IMR-90 (cell line): ENCODE data around the gene PCDHA1. TPM values are rescaled to one million over a fixed set of nuclear protein-coding genes. Genes with fewer than 3 reads are reported as not detected.

Source experiments
- ATAC-seq: fragments of 200-7000 bp; cut with Tn5 transposase; 2 replicates; pipeline ENCODE4 v1.9.1; 2020; ENCODE audit warnings: low read depth, mild to moderate bottlenecking, moderate library complexity
- BruUV-seq: library from RNA; stranded (reverse); fragments of 400-500 nt; replicated peaks from 2 replicates; lab custom pipeline; 2021; lab: Mats Ljungman, UMichigan
- CTCF ChIA-PET: fragments of 300-600 bp; formaldehyde crosslinking; extraction: SDS; loops from one replicate; lab custom pipeline; 2021; ENCODE audit warnings: antibody characterized with exemption; lab: Yijun Ruan, JAX
- POLR2A ChIA-PET: fragments of 300-600 bp; sonication (Branson Sonifier 250); formaldehyde crosslinking; loops from one replicate; lab custom pipeline; 2022; ENCODE audit warnings: antibody characterized with exemption; ENCODE audit not compliant: unreplicated experiment; lab: Charles Lee
- DNase-seq: peaks from one replicate; pipeline ENCODE4 v3.0.0; 2013
- H2AFZ ChIP-seq: replicated peaks from 2 replicates; pipeline ENCODE3; 2013; ENCODE audit warnings: low read length, mild to moderate bottlenecking; ENCODE audit not compliant: poor library complexity
- H2AK5ac ChIP-seq: 2 replicates; pipeline ENCODE4 v1.6.1; 2013; ENCODE audit warnings: low read depth, low read length, inconsistent platforms
- H2AK9ac ChIP-seq: replicated peaks from 2 replicates; pipeline ENCODE3; 2013; ENCODE audit warnings: mild to moderate bottlenecking, low read depth, low read length, moderate library complexity; ENCODE audit not compliant: poor library complexity
- H2BK120ac ChIP-seq: 2 replicates; pipeline ENCODE4 v1.6.1; 2013; ENCODE audit warnings: low read depth, low read length, inconsistent platforms
- H2BK15ac ChIP-seq: 3 replicates; pipeline ENCODE4 v1.6.1; 2013; ENCODE audit warnings: low read depth, low read length, inconsistent platforms
- H2BK20ac ChIP-seq: 2 replicates; pipeline ENCODE4 v1.6.1; 2013; ENCODE audit warnings: low read depth, mild to moderate bottlenecking, inconsistent platforms, low read length, moderate library complexity
- H2BK5ac ChIP-seq: 2 replicates; pipeline ENCODE4 v1.6.1; 2013; ENCODE audit warnings: mild to moderate bottlenecking, low read depth, low read length, inconsistent platforms; ENCODE audit not compliant: poor library complexity, severe bottlenecking
- H3K14ac ChIP-seq: replicated peaks from 2 replicates; pipeline ENCODE4 v1.6.1; 2013; ENCODE audit warnings: low read depth, low read length, inconsistent platforms
- H3K18ac ChIP-seq: 2 replicates; pipeline ENCODE4 v1.6.1; 2013; ENCODE audit warnings: low read depth, low read length, control low read depth
- H3K23ac ChIP-seq: 2 replicates; pipeline ENCODE4 v1.6.1; 2013; ENCODE audit warnings: low read depth, low read length, inconsistent platforms
- H3K27ac ChIP-seq: 2 replicates; pipeline ENCODE4 v1.5.1; 2013; ENCODE audit warnings: mild to moderate bottlenecking, control low read depth, low read length; ENCODE audit not compliant: insufficient read depth
- H3K27me3 ChIP-seq: 2 replicates; pipeline ENCODE4 v1.6.1; 2013; ENCODE audit warnings: low read length; ENCODE audit not compliant: control insufficient read depth, insufficient read depth
- H3K36me3 ChIP-seq: 2 replicates; pipeline ENCODE4 v1.6.1; 2013; ENCODE audit warnings: low read length, mixed read lengths; ENCODE audit not compliant: control insufficient read depth, insufficient read depth
- H3K4ac ChIP-seq: 2 replicates; pipeline ENCODE4 v1.6.1; 2013; ENCODE audit warnings: low read depth, low read length, inconsistent platforms
- H3K4me1 ChIP-seq: 2 replicates; pipeline ENCODE4 v1.6.1; 2013; ENCODE audit warnings: low read length, mixed read lengths; ENCODE audit not compliant: control insufficient read depth, insufficient read depth
- H3K4me2 ChIP-seq: 2 replicates; pipeline ENCODE4 v1.6.1; 2013; ENCODE audit warnings: low read depth, mild to moderate bottlenecking, control low read depth, low read length, moderate library complexity
- H3K4me3 ChIP-seq: 2 replicates; pipeline ENCODE4 v1.5.1; 2013; ENCODE audit warnings: low read depth, mild to moderate bottlenecking, control low read depth, low read length, moderate library complexity; ENCODE audit not compliant: insufficient read depth
- H3K56ac ChIP-seq: 2 replicates; pipeline ENCODE4 v1.6.1; 2013; ENCODE audit warnings: low read length, inconsistent platforms; ENCODE audit not compliant: insufficient read depth; ENCODE audit errors: extremely low read depth
- H3K79me1 ChIP-seq, 2 experiments: 2 replicates each; pipeline ENCODE4 v1.6.1; 2013; ENCODE audit warnings: low read length in 2 of 2, inconsistent platforms in 1 of 2, low read depth in 1 of 2
- H3K9ac ChIP-seq: 2 replicates; pipeline ENCODE4 v1.6.1; 2013; ENCODE audit warnings: low read depth, low read length, control low read depth
- H3K9me1 ChIP-seq: 2 replicates; pipeline ENCODE4 v1.6.1; 2013; ENCODE audit warnings: low read length, inconsistent platforms; ENCODE audit not compliant: insufficient read depth
- H3K9me3 ChIP-seq: 2 replicates; pipeline ENCODE4 v1.6.1; 2013; ENCODE audit warnings: low read length; ENCODE audit not compliant: control insufficient read depth, insufficient read depth
- H4K20me1 ChIP-seq: 2 replicates; pipeline ENCODE4 v1.6.1; 2013; ENCODE audit warnings: low read length, inconsistent platforms; ENCODE audit not compliant: insufficient read depth
- H4K5ac ChIP-seq: 2 replicates; pipeline ENCODE4 v1.6.1; 2013; ENCODE audit warnings: mild to moderate bottlenecking, low read depth, low read length, control low read depth
- H4K8ac ChIP-seq, 2 experiments: 2 replicates each; pipeline ENCODE4 v1.6.1; 2013; ENCODE audit warnings: low read depth in 2 of 2, low read length in 2 of 2, control low read depth in 1 of 2, inconsistent platforms in 1 of 2
- H4K91ac ChIP-seq: 2 replicates; pipeline ENCODE4 v1.6.1; 2013; ENCODE audit warnings: low read depth, low read length, inconsistent platforms; ENCODE audit not compliant: insufficient read depth
- BHLHE40 ChIP-seq: fragments of 150-350 bp; IDR thresholded peaks from 2 replicates; pipeline ENCODE4 v1.6.1; 2016; ENCODE audit warnings: mild to moderate bottlenecking, low read depth, low read length
- CEBPB ChIP-seq: IDR thresholded peaks from 2 replicates; pipeline ENCODE4 v1.6.1; 2012; ENCODE audit warnings: low read depth, low read length, improper control_type of control experiment
- CHD1 ChIP-seq: IDR thresholded peaks from 2 replicates; pipeline ENCODE4 v1.6.1; 2012; ENCODE audit warnings: low read depth, low read length, improper control_type of control experiment
- MAFK ChIP-seq: IDR thresholded peaks from 2 replicates; pipeline ENCODE4 v1.6.1; 2012; ENCODE audit warnings: low read depth, low read length, improper control_type of control experiment
- MAZ ChIP-seq: IDR thresholded peaks from 2 replicates; pipeline ENCODE4 v1.6.1; 2012; ENCODE audit warnings: low read depth, mild to moderate bottlenecking, low read length, improper control_type of control experiment, moderate library complexity, borderline replicate concordance
- MXI1 ChIP-seq: IDR thresholded peaks from 2 replicates; pipeline ENCODE4 v1.6.1; 2012; ENCODE audit warnings: low read depth, mild to moderate bottlenecking, low read length, moderate library complexity, borderline replicate concordance
- POLR2A ChIP-seq: IDR thresholded peaks from 2 replicates; pipeline ENCODE4 v1.6.1; 2012; ENCODE audit warnings: mild to moderate bottlenecking, low read depth, low read length
- RAD21 ChIP-seq: IDR thresholded peaks from 2 replicates; pipeline ENCODE4 v1.6.1; 2012; ENCODE audit warnings: low read length, improper control_type of control experiment
- RCOR1 ChIP-seq: IDR thresholded peaks from 2 replicates; pipeline ENCODE4 v1.6.1; 2012; ENCODE audit warnings: mild to moderate bottlenecking, low read length, improper control_type of control experiment; ENCODE audit not compliant: insufficient replicate concordance
- RFX5 ChIP-seq: IDR thresholded peaks from 2 replicates; pipeline ENCODE4 v1.8.0; 2012; ENCODE audit warnings: low read depth, mild to moderate bottlenecking, low read length, moderate library complexity
- SMC3 ChIP-seq: fragments of 150-350 bp; IDR thresholded peaks from 2 replicates; pipeline ENCODE4 v1.6.1; 2016; ENCODE audit warnings: low read depth, mild to moderate bottlenecking, antibody characterized with exemption, low read length, moderate library complexity
- WGBS, 2 experiments: methylation state at CpG; one replicate each; pipeline versions ENCODE4 v1.1.5 to v1.1.7; 2013; ENCODE audit warnings: missing lambda C conversion rate in 2 of 2; ENCODE audit not compliant: insufficient read length in 1 of 2; ENCODE audit errors: extremely low coverage in 2 of 2; 5-methylcytosine and 5-hydroxymethylcytosine counted together
- dilution Hi-C: fragments of 300-500 bp; cut with HindIII; formaldehyde crosslinking; loops from one replicate; pipeline ENCODE4 v1.14.3; 2018; ENCODE audit warnings: low sequenced_read_pairs; ENCODE audit not compliant: unreplicated experiment
- in situ Hi-C: fragments of 300-500 bp; cut with MboI; formaldehyde crosslinking; loops from 3 replicates; pipeline ENCODE4 v1.14.3; 2019; ENCODE audit warnings: low sequenced_read_pairs, inconsistent platforms, mixed read lengths
- intact Hi-C: fragments of 100-400 bp; cut with micrococcal nuclease; formaldehyde crosslinking; loops from 2 replicates; pipeline ENCODE4 v1.10.0; 2022
- polyA plus RNA-seq, 3 experiments: library from polyadenylated mRNA; depleted of rRNA; stranded (reverse); fragments of >200 nt; gene quantifications; 2 replicates each; pipeline ENCODE4 v1.2.3, GENCODE V29; 2012; ENCODE audit warnings: low replicate concordance in 1 of 3
- total RNA-seq: library from RNA; depleted of rRNA; stranded (reverse); fragments of >200 nt; gene quantifications from 2 replicates; pipeline ENCODE4 v1.2.3, GENCODE V29; 2012

The PCDHA1 gene
- total and polyA plus RNA-seq, 2 of the 4 experiments (the other 2 are of a cell fraction) = under 0.01 to 0.05 TPM

GRCh38 chr5:141003031-141003430, 217.1 kb downstream of the PCDHA1 start:
- Histone ChIP-seq H3K36me3 (no peaks in the 10 kb centered on the region), H3K4me1 (no peaks in the 10 kb centered on the region), H2BK120ac (no peak overlapping the region), H4K5ac (no peak overlapping the region), H2AFZ (no peak overlapping the region), H2BK5ac (no peak overlapping the region), H2AK9ac (no peak overlapping the region), H3K14ac (no peak overlapping the region), H3K79me1 (no peaks in the 10 kb centered on the region), H3K9me3 (peaks cover 18% of the 10 kb centered on the region), H2BK15ac (no peak overlapping the region), H3K4ac (no peak overlapping the region), H3K4me3 (no peak overlapping the region), H3K27me3 (no peaks in the 10 kb centered on the region), H2BK20ac (no peak overlapping the region), H3K27ac (no peak overlapping the region), H4K8ac (no peak overlapping the region), H4K91ac (no peak overlapping the region), H3K23ac (no peak overlapping the region), H3K9ac (no peak overlapping the region), H3K18ac (no peak overlapping the region), H3K56ac (no peak overlapping the region), H4K20me1 (no peaks in the 10 kb centered on the region), H2AK5ac (no peak overlapping the region), H3K9me1 (no peaks in the 10 kb centered on the region), H3K4me2 (no peak overlapping the region)
- CTCF ChIA-PET = no interaction called here
- intact Hi-C loops (no loop called here), dilution Hi-C loops (no loop called here), in situ Hi-C loops (no loop called here)
- no TSS peak for BruUV-seq
- ATAC-seq = no peak
- TF ChIP-seq CEBPB (no peak), MAFK (no peak), CHD1 (no peak), RAD21 (no peak), MAZ (no peak), SMC3 (no peak), BHLHE40 (no peak), RCOR1 (no peak), RFX5 (no peak), POLR2A (no peak), MXI1 (no peak)
- POLR2A ChIA-PET = no interaction called here
- no CpG with 5 or more reads among the region's 3 CpGs for WGBS, 2 experiments
- DNase-seq = no peak
